Fibroblast of lung (primary cell): ENCODE data around the gene UTP14A.
"Not testable (repeated sequence)": the region's sequence is repeated elsewhere in the genome, so short reads cannot be mapped to it uniquely, and the experiment has no call there.

Experiments used
- EZH2 ChIP-seq: IDR thresholded peaks from 2 replicates; pipeline ENCODE4 v1.5.1; 2012; ENCODE audit warnings: low read length, control low read depth, mild to moderate bottlenecking; ENCODE audit errors: missing control alignments
- TF ChIP-seq, protein P1 (sequence below), 2 donors: IDR thresholded peaks in 1 of 2; conservative IDR thresholded peaks in 1 of 2; 1 replicate in 1 of 2; 2 replicates in 1 of 2; pipeline ENCODE4 v1.5.1; 2011 to 2012; ENCODE audit warnings: low read length in 2 of 2, control low read depth in 1 of 2, inconsistent platforms in 1 of 2, low read depth in 1 of 2, mild to moderate bottlenecking in 1 of 2

DNA sequence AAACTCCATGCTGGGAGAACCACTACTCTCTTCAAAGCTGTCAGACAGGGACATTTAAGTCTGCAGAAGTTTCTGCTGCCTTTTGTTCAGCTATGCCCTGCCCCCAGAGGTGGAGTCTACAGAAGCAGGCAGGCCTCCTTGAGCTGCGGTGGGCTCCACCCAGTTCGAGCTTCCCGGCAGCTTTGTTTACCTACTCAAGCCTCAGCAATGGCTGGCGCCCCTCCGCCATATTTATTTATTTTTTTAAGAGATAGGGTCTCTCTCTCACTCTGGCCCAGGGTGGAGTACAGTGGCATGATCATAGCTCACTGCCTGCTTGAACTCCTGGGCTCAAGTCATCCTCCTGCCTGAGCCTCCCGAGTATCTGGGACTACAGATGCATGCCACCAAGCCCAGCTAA lies 46.8 kb upstream of the UTP14A start:
- not testable (repeated sequence) for TF ChIP-seq EZH2
- TF ChIP-seq, protein P1, sequence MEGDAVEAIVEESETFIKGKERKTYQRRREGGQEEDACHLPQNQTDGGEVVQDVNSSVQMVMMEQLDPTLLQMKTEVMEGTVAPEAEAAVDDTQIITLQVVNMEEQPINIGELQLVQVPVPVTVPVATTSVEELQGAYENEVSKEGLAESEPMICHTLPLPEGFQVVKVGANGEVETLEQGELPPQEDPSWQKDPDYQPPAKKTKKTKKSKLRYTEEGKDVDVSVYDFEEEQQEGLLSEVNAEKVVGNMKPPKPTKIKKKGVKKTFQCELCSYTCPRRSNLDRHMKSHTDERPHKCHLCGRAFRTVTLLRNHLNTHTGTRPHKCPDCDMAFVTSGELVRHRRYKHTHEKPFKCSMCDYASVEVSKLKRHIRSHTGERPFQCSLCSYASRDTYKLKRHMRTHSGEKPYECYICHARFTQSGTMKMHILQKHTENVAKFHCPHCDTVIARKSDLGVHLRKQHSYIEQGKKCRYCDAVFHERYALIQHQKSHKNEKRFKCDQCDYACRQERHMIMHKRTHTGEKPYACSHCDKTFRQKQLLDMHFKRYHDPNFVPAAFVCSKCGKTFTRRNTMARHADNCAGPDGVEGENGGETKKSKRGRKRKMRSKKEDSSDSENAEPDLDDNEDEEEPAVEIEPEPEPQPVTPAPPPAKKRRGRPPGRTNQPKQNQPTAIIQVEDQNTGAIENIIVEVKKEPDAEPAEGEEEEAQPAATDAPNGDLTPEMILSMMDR (conservative IDR thresholded peaks at IDR 0.05 in 1 of 2, IDR thresholded peaks at IDR 0.05 in 1 of 2; ENCODE audit: low read depth in 1 of 2, low read length in 2 of 2), result not testable (repeated sequence)
